A549 (cell line): ENCODE measurements around the gene TMEM244. TPM values are rescaled to one million over a fixed set of nuclear protein-coding genes. Genes with fewer than 3 reads are reported as not detected.
"Not testable (repeated sequence)": the region's sequence is repeated elsewhere in the genome, so short reads cannot be mapped to it uniquely, and the experiment has no call there.

Experiments
- ATAC-seq, 2 experiments: fragments of 200-7000 bp in 1 of 2; fragments of >200 bp in 1 of 2; cut with Nextera tagmentation in 1 of 2; cut with Tn5 transposase in 1 of 2; 3 replicates each; pipeline versions ENCODE4 v1.8.0 to v1.9.1; 2018 to 2020; ENCODE audit warnings: mild to moderate bottlenecking in 1 of 2, moderate library complexity in 1 of 2
- CTCF ChIA-PET: fragments of 300-600 bp; sonication (Branson Sonifier 250); formaldehyde crosslinking; extraction: SDS; loops from one replicate; lab custom pipeline; 2021; ENCODE audit warnings: antibody characterized with exemption, inconsistent platforms; lab: Yijun Ruan, JAX
- POLR2A ChIA-PET: fragments of 350-600 bp; formaldehyde crosslinking; extraction: SDS; loops from one replicate; lab custom pipeline; 2021; ENCODE audit warnings: antibody characterized with exemption, inconsistent platforms; lab: Yijun Ruan, JAX
- DNase-seq, 2 experiments: peaks; one replicate each; pipeline versions ENCODE4 v3.0.0 to v3.0.0-alpha.2; 2011 to 2016; ENCODE audit warnings: low read depth in 1 of 2, low spot score in 1 of 2
- FAIRE-seq: peaks from 2 replicates; lab custom pipeline; 2011; peaks lifted over from hg19 to GRCh38; lab: Jason Lieb, UNC
- H3K27ac ChIP-seq, 2 experiments: fragments of >200 bp; sonication (Bioruptor Twin); formaldehyde crosslinking; 3 replicates each; pipeline ENCODE4 v1.5.1; 2016 to 2017
- H3K4me1 ChIP-seq: fragments of >200 bp; sonication (Bioruptor Twin); formaldehyde crosslinking; 3 replicates; pipeline ENCODE4 v1.6.1; 2016
- H3K4me2 ChIP-seq: fragments of >200 bp; sonication (Bioruptor Twin); formaldehyde crosslinking; 3 replicates; pipeline ENCODE4 v1.6.1; 2016
- H3K4me3 ChIP-seq: fragments of >200 bp; sonication (Bioruptor Twin); formaldehyde crosslinking; 3 replicates; pipeline ENCODE4 v1.5.1; 2016
- H3K9me3 ChIP-seq: fragments of >200 bp; sonication (Bioruptor Twin); formaldehyde crosslinking; 3 replicates; pipeline ENCODE4 v1.6.1; 2016
- BHLHE40 ChIP-seq: IDR thresholded peaks from 2 replicates; pipeline ENCODE4 v1.6.1; 2012; ENCODE audit warnings: low read depth, low read length, inconsistent platforms
- CBX2 ChIP-seq: fragments of 200-600 bp; sonication (generic); IDR thresholded peaks from 2 replicates; pipeline ENCODE4 v1.6.1; 2016; ENCODE audit warnings: low read depth, mild to moderate bottlenecking, borderline replicate concordance
- EHF ChIP-seq: fragments of 250-450 bp; sonication (Bioruptor Pico); IDR thresholded peaks from 2 replicates; pipeline ENCODE4 v1.5.0; 2020; ENCODE audit warnings: mild to moderate bottlenecking
- FOSB ChIP-seq: fragments of 250-450 bp; sonication (Bioruptor Pico); IDR thresholded peaks from 2 replicates; pipeline ENCODE4 v1.5.0; 2020; ENCODE audit warnings: mild to moderate bottlenecking, moderate library complexity
- FOSL2 ChIP-seq, 2 experiments: fragments of 450-650 bp in 1 of 2; fragments of >200 bp in 1 of 2; sonication (Bioruptor Twin) in 1 of 2; formaldehyde crosslinking; IDR thresholded peaks; 2 replicates each; pipeline versions ENCODE4 v1.5.0 to v1.6.1; 2016 to 2020; ENCODE audit warnings: mild to moderate bottlenecking in 1 of 2, moderate library complexity in 1 of 2
- HEYL ChIP-seq: fragments of 250-450 bp; sonication (Bioruptor Pico); IDR thresholded peaks from 2 replicates; pipeline ENCODE4 v1.8.0; 2021; ENCODE audit warnings: mild to moderate bottlenecking, moderate library complexity
- JUN ChIP-seq, 2 experiments: fragments of >200 bp; sonication (Bioruptor Twin); formaldehyde crosslinking; IDR thresholded peaks; 2 replicates in 1 of 2; 3 replicates in 1 of 2; pipeline ENCODE4 v1.6.1; 2016 to 2017
- KDM5A ChIP-seq: fragments of 200-600 bp; sonication (generic); IDR thresholded peaks from 2 replicates; pipeline ENCODE4 v1.6.1; 2016; ENCODE audit warnings: antibody characterized with exemption, mild to moderate bottlenecking
- MYC ChIP-seq: IDR thresholded peaks from 2 replicates; pipeline ENCODE4 v1.6.1; 2012; ENCODE audit warnings: mild to moderate bottlenecking, inconsistent platforms, low read length, improper control_type of control experiment, borderline replicate concordance
- NFE2L2 ChIP-seq: fragments of 150-350 bp; conservative IDR thresholded peaks from 2 replicates; pipeline ENCODE4 v1.6.1; 2014; ENCODE audit warnings: low read length
- NPAS2 ChIP-seq: fragments of 250-450 bp; sonication (Bioruptor Pico); IDR thresholded peaks from 2 replicates; pipeline ENCODE4 v1.8.0; 2022; ENCODE audit warnings: mild to moderate bottlenecking, moderate library complexity, borderline replicate concordance
- NR3C1 ChIP-seq: fragments of >200 bp; sonication (Bioruptor Twin); formaldehyde crosslinking; IDR thresholded peaks from 3 replicates; pipeline ENCODE4 v1.6.1; 2017
- PHF8 ChIP-seq: fragments of 200-600 bp; sonication (generic); IDR thresholded peaks from 2 replicates; pipeline ENCODE4 v1.6.1; 2016; ENCODE audit warnings: low read depth, mild to moderate bottlenecking, antibody characterized with exemption, moderate library complexity, borderline replicate concordance
- POLR2A ChIP-seq: IDR thresholded peaks from 2 replicates; pipeline ENCODE4 v1.6.1; 2012; ENCODE audit warnings: mild to moderate bottlenecking, low read length
- POLR2AphosphoS2 ChIP-seq: conservative IDR thresholded peaks from 2 replicates; pipeline ENCODE4 v1.6.1; 2012; ENCODE audit warnings: low read length, improper control_type of control experiment, inconsistent platforms
- RAD21 ChIP-seq, 2 experiments: fragments of >200 bp in 1 of 2; sonication (Bioruptor Twin) in 1 of 2; formaldehyde crosslinking in 1 of 2; IDR thresholded peaks in 1 of 2; conservative IDR thresholded peaks in 1 of 2; 2 replicates in 1 of 2; 3 replicates in 1 of 2; pipeline ENCODE4 v1.6.1; 2012 to 2018; ENCODE audit warnings: inconsistent platforms in 1 of 2
- RCOR1 ChIP-seq: fragments of 150-350 bp; IDR thresholded peaks from 2 replicates; pipeline ENCODE4 v1.6.1; 2014; ENCODE audit warnings: antibody characterized with exemption, low read length, low read depth
- RFX5 ChIP-seq: fragments of 450-650 bp; IDR thresholded peaks from 2 replicates; pipeline ENCODE4 v1.7.1; 2014; ENCODE audit warnings: antibody characterized with exemption, mild to moderate bottlenecking, moderate library complexity
- RNF2 ChIP-seq: fragments of 200-600 bp; sonication (generic); IDR thresholded peaks from 2 replicates; pipeline ENCODE4 v1.6.1; 2016; ENCODE audit warnings: low read depth, mild to moderate bottlenecking, antibody characterized with exemption, moderate library complexity, borderline replicate concordance
- SREBF2 ChIP-seq: fragments of 450-650 bp; IDR thresholded peaks from 2 replicates; pipeline ENCODE4 v1.6.1; 2014; ENCODE audit warnings: mild to moderate bottlenecking, moderate library complexity
- TP53 ChIP-seq: fragments of 250-450 bp; sonication (Bioruptor Pico); IDR thresholded peaks from 2 replicates; pipeline ENCODE4 v1.5.0; 2021; ENCODE audit warnings: mild to moderate bottlenecking, moderate library complexity
- ZC3H11A ChIP-seq: fragments of 450-650 bp; IDR thresholded peaks from 2 replicates; pipeline ENCODE4 v1.6.1; 2014; ENCODE audit warnings: antibody characterized with exemption, mild to moderate bottlenecking
- ZSCAN20 ChIP-seq: fragments of 250-450 bp; sonication (Bioruptor Pico); IDR thresholded peaks from 2 replicates; pipeline ENCODE4 v1.8.0; 2022; ENCODE audit warnings: mild to moderate bottlenecking, moderate library complexity
- WGBS: methylation state at CpG from one replicate; pipeline ENCODE4 v1.1.6; 2017; ENCODE audit errors: missing lambda C conversion rate; 5-methylcytosine and 5-hydroxymethylcytosine counted together
- polyA plus RNA-seq, 4 experiments: library from polyadenylated mRNA; depleted of rRNA in 3 of 4; stranded (reverse); fragments of >200 nt; fragmentation: RNase III in 1 of 4; extraction: RNeasy Plus Mini Kit Qiagen cat#74134 plus additional on column Dnase treatment in 1 of 4; gene quantifications; 2 replicates in 3 of 4; 3 replicates in 1 of 4; pipeline ENCODE4 v1.2.3, GENCODE V29; 2011 to 2017
- TF ChIP-seq, protein P1 (sequence below): fragments of 200-600 bp; sonication (generic); IDR thresholded peaks from 2 replicates; pipeline ENCODE4 v1.6.1; 2016; ENCODE audit warnings: antibody characterized with exemption, mild to moderate bottlenecking, moderate library complexity
- TF ChIP-seq, protein P2 (sequence below): IDR thresholded peaks from 2 replicates; pipeline ENCODE4 v1.6.1; 2012
- TF ChIP-seq, protein P3 (sequence below): fragments of >200 bp; sonication (Bioruptor Twin); formaldehyde crosslinking; IDR thresholded peaks from 3 replicates; pipeline ENCODE4 v1.5.1; 2016
- TF ChIP-seq, protein P4 (sequence below): IDR thresholded peaks from 2 replicates; pipeline ENCODE4 v1.6.1; 2012

The TMEM244 gene
- polyA plus RNA-seq, 2 of the 4 experiments (the other 2 are of a cell fraction), result not detected

DNA sequence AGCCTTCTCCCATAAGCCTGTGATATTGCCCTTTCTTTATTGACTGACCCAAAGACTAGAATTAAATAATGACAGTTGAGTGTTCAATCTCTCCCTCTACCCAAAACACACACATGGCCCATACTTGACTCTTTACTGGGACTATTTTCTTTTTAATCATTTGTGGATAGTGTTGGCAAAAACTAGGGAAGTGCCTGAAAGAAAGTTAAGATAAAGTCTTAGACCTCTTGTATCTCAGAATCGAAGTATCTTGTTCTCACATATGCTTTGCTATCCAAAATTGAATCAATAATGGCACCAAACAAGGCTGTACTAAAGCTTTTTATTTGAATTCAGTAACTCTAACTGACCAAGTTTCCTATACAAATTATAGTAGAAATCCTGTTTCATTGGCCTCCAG is 19.0 kb downstream of the TMEM244 start (continued):
- TF ChIP-seq RFX5 (no peak), RAD21 (conservative IDR thresholded peaks at IDR 0.05 in 1 of 2, IDR thresholded peaks at IDR 0.05 in 1 of 2) (no peak), HEYL (no peak), BHLHE40 (no peak), FOSL2 (IDR thresholded peaks at IDR 0.05) (no peak), FOSL2 (CRISPR knock-in tag; IDR thresholded peaks at IDR 0.05) (no peak), ZSCAN20 (CRISPR knock-in tag) (no peak), TP53 (CRISPR knock-in tag) (no peak), NPAS2 (CRISPR knock-in tag) (no peak)
- TF ChIP-seq, protein P1, sequence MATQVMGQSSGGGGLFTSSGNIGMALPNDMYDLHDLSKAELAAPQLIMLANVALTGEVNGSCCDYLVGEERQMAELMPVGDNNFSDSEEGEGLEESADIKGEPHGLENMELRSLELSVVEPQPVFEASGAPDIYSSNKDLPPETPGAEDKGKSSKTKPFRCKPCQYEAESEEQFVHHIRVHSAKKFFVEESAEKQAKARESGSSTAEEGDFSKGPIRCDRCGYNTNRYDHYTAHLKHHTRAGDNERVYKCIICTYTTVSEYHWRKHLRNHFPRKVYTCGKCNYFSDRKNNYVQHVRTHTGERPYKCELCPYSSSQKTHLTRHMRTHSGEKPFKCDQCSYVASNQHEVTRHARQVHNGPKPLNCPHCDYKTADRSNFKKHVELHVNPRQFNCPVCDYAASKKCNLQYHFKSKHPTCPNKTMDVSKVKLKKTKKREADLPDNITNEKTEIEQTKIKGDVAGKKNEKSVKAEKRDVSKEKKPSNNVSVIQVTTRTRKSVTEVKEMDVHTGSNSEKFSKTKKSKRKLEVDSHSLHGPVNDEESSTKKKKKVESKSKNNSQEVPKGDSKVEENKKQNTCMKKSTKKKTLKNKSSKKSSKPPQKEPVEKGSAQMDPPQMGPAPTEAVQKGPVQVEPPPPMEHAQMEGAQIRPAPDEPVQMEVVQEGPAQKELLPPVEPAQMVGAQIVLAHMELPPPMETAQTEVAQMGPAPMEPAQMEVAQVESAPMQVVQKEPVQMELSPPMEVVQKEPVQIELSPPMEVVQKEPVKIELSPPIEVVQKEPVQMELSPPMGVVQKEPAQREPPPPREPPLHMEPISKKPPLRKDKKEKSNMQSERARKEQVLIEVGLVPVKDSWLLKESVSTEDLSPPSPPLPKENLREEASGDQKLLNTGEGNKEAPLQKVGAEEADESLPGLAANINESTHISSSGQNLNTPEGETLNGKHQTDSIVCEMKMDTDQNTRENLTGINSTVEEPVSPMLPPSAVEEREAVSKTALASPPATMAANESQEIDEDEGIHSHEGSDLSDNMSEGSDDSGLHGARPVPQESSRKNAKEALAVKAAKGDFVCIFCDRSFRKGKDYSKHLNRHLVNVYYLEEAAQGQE, result no peak
- TF ChIP-seq, protein P2, sequence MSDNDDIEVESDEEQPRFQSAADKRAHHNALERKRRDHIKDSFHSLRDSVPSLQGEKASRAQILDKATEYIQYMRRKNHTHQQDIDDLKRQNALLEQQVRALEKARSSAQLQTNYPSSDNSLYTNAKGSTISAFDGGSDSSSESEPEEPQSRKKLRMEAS, result no peak

DNA sequence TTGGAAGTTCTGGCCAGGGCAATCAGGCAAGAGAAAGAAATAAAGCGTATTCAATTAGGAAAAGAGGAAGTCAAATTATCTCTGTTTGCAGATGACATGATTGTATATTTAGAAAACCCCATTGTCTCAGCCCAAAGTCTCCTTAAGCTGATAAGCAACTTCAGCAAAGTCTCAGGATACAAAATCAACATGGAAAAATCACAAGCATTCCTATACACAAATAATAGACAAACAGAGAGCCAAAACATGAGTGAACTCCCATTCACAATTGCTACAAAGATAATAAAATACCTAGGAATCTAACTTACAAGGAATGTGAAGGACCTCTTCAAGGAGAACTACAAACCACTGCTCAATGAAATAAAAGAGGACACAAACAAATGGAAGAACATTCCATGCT is 21.6 kb downstream of the TMEM244 start:
- FAIRE-seq, H3K9me3 ChIP-seq, H3K4me3 ChIP-seq, DNase-seq, ATAC-seq, H3K4me1 ChIP-seq, POLR2A ChIA-PET, H3K27ac ChIP-seq, CTCF ChIA-PET, H3K4me2 ChIP-seq: not testable (repeated sequence)
- 32% methylated on average over 1 of the region's 1 CpG for WGBS

DNA sequence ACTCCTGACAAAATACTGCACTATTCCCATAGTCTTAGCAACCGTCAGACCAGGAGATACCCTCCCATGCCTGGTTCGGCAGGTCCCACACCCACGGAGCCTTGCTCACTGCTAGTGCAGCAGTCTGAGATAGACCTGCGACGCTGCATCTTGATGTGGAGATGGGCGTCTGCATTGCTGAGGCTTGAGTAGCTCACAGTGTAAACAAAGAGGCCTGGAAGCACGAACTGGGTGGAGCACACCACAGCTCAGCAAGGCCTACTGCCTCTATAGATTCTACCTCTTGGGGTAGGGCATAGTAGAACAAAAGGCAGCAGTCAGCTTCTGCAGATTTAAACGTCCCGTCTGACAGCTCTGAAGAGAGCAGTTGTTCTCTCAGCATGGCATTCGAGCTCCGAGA is 25.4 kb downstream of the TMEM244 start:
- no peak for ATAC-seq
- H3K27ac ChIP-seq, result no peak overlapping the region
- POLR2A ChIA-PET, result no interaction called here
- no peaks in the 10 kb centered on the region for H3K9me3 ChIP-seq
- no peaks in the 10 kb centered on the region for H3K4me1 ChIP-seq
- TF ChIP-seq KDM5A, result no peak
- TF ChIP-seq SREBF2, result no peak
- no peak for TF ChIP-seq CBX2
- TF ChIP-seq FOSB (CRISPR knock-in tag), result no peak
- TF ChIP-seq RAD21 (conservative IDR thresholded peaks at IDR 0.05 in 1 of 2, IDR thresholded peaks at IDR 0.05 in 1 of 2), result no peak
- no peak for TF ChIP-seq PHF8
- no peak for TF ChIP-seq MYC
- no peak for TF ChIP-seq RCOR1
- no peak for TF ChIP-seq POLR2A
- TF ChIP-seq, protein P3, sequence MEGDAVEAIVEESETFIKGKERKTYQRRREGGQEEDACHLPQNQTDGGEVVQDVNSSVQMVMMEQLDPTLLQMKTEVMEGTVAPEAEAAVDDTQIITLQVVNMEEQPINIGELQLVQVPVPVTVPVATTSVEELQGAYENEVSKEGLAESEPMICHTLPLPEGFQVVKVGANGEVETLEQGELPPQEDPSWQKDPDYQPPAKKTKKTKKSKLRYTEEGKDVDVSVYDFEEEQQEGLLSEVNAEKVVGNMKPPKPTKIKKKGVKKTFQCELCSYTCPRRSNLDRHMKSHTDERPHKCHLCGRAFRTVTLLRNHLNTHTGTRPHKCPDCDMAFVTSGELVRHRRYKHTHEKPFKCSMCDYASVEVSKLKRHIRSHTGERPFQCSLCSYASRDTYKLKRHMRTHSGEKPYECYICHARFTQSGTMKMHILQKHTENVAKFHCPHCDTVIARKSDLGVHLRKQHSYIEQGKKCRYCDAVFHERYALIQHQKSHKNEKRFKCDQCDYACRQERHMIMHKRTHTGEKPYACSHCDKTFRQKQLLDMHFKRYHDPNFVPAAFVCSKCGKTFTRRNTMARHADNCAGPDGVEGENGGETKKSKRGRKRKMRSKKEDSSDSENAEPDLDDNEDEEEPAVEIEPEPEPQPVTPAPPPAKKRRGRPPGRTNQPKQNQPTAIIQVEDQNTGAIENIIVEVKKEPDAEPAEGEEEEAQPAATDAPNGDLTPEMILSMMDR, result no peak
- no peak for TF ChIP-seq JUN (IDR thresholded peaks at IDR 0.05)
- no peak for TF ChIP-seq NFE2L2
- no peak for TF ChIP-seq NR3C1
- TF ChIP-seq, protein P4, sequence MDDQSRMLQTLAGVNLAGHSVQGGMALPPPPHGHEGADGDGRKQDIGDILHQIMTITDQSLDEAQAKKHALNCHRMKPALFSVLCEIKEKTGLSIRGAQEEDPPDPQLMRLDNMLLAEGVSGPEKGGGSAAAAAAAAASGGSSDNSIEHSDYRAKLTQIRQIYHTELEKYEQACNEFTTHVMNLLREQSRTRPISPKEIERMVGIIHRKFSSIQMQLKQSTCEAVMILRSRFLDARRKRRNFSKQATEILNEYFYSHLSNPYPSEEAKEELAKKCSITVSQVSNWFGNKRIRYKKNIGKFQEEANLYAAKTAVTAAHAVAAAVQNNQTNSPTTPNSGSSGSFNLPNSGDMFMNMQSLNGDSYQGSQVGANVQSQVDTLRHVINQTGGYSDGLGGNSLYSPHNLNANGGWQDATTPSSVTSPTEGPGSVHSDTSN, result no peak
- TF ChIP-seq POLR2AphosphoS2, result no peak
- no peak for TF ChIP-seq RNF2
- TF ChIP-seq FOSL2 (IDR thresholded peaks at IDR 0.05), result no peak
- no peak for TF ChIP-seq FOSL2 (CRISPR knock-in tag; IDR thresholded peaks at IDR 0.05)
- no peak for TF ChIP-seq ZC3H11A
- no peak for TF ChIP-seq EHF
- TF ChIP-seq, all 56 proteins: peak for 0
- DNase-seq, result no peak
- FAIRE-seq, result no peak
- CTCF ChIA-PET, result interaction anchor here (1.3 kb wide), 1 partner anchor 60 kb away, joined by 3 read pairs; no protein-coding TSS in a partner anchor
- WGBS, result 85% methylated on average over 6 of the region's 11 CpGs
- no peak overlapping the region for H3K4me3 ChIP-seq
- H3K4me2 ChIP-seq, result no peak overlapping the region
